GM12878 (cell line): ENCODE results near the gene KBTBD13. TPM values are rescaled to one million over a fixed set of nuclear protein-coding genes. Genes with fewer than 3 reads are reported as not detected.

Experiments
- ATAC-seq: fragments of 200-7000 bp; cut with Tn5 transposase; 3 replicates; pipeline ENCODE4 v1.9.1; 2020; ENCODE audit warnings: mild to moderate bottlenecking, moderate library complexity
- BruUV-seq: library from RNA; stranded (reverse); fragments of 400-500 nt; replicated peaks from 2 replicates; lab custom pipeline; 2021; lab: Mats Ljungman, UMichigan
- CTCF ChIA-PET: fragments of 300-600 bp; sonication (Branson Sonifier 250); formaldehyde crosslinking; extraction: SDS; loops from one replicate; lab custom pipeline; 2021; ENCODE audit warnings: inconsistent platforms; lab: Yijun Ruan, JAX
- POLR2A ChIA-PET: fragments of 350-600 bp; formaldehyde crosslinking; extraction: SDS; loops from one replicate; lab custom pipeline; 2021; ENCODE audit warnings: inconsistent platforms; lab: Charles Lee
- RAD21 ChIA-PET: fragments of 300-600 bp; sonication (Branson Sonifier 250); formaldehyde crosslinking; loops from one replicate; lab custom pipeline; 2023; ENCODE audit warnings: antibody characterized with exemption; ENCODE audit not compliant: unreplicated experiment; lab: Charles Lee
- SMC1A ChIA-PET: fragments of 300-600 bp; sonication (Branson Sonifier 250); formaldehyde crosslinking; loops from one replicate; lab custom pipeline; 2023; ENCODE audit not compliant: unreplicated experiment, uncharacterized antibody; lab: Charles Lee
- DNase-seq: peaks from one replicate; pipeline ENCODE4 v3.0.0-alpha.2; 2011; ENCODE audit warnings: low read depth, low spot score
- FAIRE-seq: peaks from 3 replicates; lab custom pipeline; 2011; peaks lifted over from hg19 to GRCh38; lab: Jason Lieb, UNC
- H2AFZ ChIP-seq: 2 replicates; pipeline ENCODE4 v1.6.0; 2011; ENCODE audit warnings: low read depth, low read length, control low read depth; ENCODE audit not compliant: control insufficient read depth
- H3K27ac ChIP-seq: 2 replicates; pipeline ENCODE4 v1.5.1; 2011; ENCODE audit warnings: control low read depth; ENCODE audit not compliant: control insufficient read depth, insufficient read depth
- H3K27me3 ChIP-seq, 2 experiments: replicated peaks in 1 of 2; 2 replicates each; pipeline versions ENCODE4 v1.6.0 to v1.6.1; 2011; ENCODE audit warnings: low read length in 1 of 2; ENCODE audit not compliant: control insufficient read depth in 2 of 2, insufficient read depth in 2 of 2
- H3K36me3 ChIP-seq, 2 experiments: 2 replicates each; pipeline ENCODE4 v1.5.1; 2011; ENCODE audit warnings: low read length in 1 of 2; ENCODE audit not compliant: control insufficient read depth in 2 of 2, insufficient read depth in 2 of 2
- H3K4me1 ChIP-seq: 2 replicates; pipeline ENCODE4 v1.6.1; 2011; ENCODE audit warnings: mild to moderate bottlenecking, low read length, moderate library complexity, mixed read lengths; ENCODE audit not compliant: control insufficient read depth, insufficient read depth
- H3K4me2 ChIP-seq: 2 replicates; pipeline ENCODE4 v1.6.0; 2011; ENCODE audit warnings: control low read depth; ENCODE audit not compliant: control insufficient read depth, insufficient read depth
- H3K4me3 ChIP-seq: fragments of 200-600 bp; sonication (generic); 2 replicates; pipeline ENCODE4 v1.5.1; 2016
- H3K79me2 ChIP-seq: 2 replicates; pipeline ENCODE4 v1.6.0; 2011; ENCODE audit warnings: low read length; ENCODE audit not compliant: control insufficient read depth, insufficient read depth
- H3K9ac ChIP-seq: 2 replicates; pipeline ENCODE4 v1.8.0; 2011; ENCODE audit warnings: low read length, control low read depth, mixed read lengths; ENCODE audit not compliant: control insufficient read depth, insufficient read depth
- H3K9me3 ChIP-seq: replicated peaks from 3 replicates; pipeline ENCODE4 v1.5.1; 2011; ENCODE audit warnings: mild to moderate bottlenecking, low read length; ENCODE audit not compliant: control insufficient read depth, insufficient read depth
- H4K20me1 ChIP-seq: 2 replicates; pipeline ENCODE4 v1.6.0; 2011; ENCODE audit not compliant: control insufficient read depth, insufficient read depth
- BMI1 ChIP-seq: fragments of 450-650 bp; IDR thresholded peaks from 2 replicates; pipeline ENCODE4 v1.6.1; 2016; ENCODE audit warnings: mild to moderate bottlenecking, moderate library complexity, borderline replicate concordance
- KLF5 ChIP-seq: fragments of 450-650 bp; IDR thresholded peaks from 2 replicates; pipeline ENCODE4 v1.6.1; 2014; ENCODE audit warnings: mild to moderate bottlenecking; ENCODE audit not compliant: partially characterized antibody
- NFXL1 ChIP-seq: fragments of 450-650 bp; IDR thresholded peaks from 2 replicates; pipeline ENCODE4 v1.6.1; 2017; ENCODE audit warnings: antibody characterized with exemption, mild to moderate bottlenecking, borderline replicate concordance
- SIN3A ChIP-seq: IDR thresholded peaks from 2 replicates; pipeline ENCODE4 v1.6.1; 2012; ENCODE audit warnings: low read depth, low read length, improper control_type of control experiment
- STAT1 ChIP-seq: fragments of 450-650 bp; conservative IDR thresholded peaks from 2 replicates; pipeline ENCODE4 v1.6.1; 2014; ENCODE audit warnings: antibody characterized with exemption, mild to moderate bottlenecking
- TARDBP ChIP-seq: IDR thresholded peaks from 2 replicates; pipeline ENCODE4 v1.6.1; 2016; ENCODE audit warnings: borderline replicate concordance
- whole genome bisulfite sequencing: methylation state at CpG from one replicate; pipeline ENCODE4 v1.1.6; 2016; ENCODE audit warnings: low lambda C conversion rate; ENCODE audit not compliant: insufficient replicate concordance, insufficient coverage; ENCODE audit errors: missing lambda C conversion rate; 5-methylcytosine and 5-hydroxymethylcytosine counted together
- in situ Hi-C: fragments of 300-500 bp; cut with MboI; formaldehyde crosslinking; loops from 9 replicates; pipeline ENCODE4 v1.14.3; 2018; ENCODE audit warnings: mixed read lengths
- intact Hi-C: fragments of 100-400 bp; cut with micrococcal nuclease; formaldehyde crosslinking; loops from one replicate; pipeline ENCODE4 v1.14.2; 2022; ENCODE audit not compliant: unreplicated experiment
- polyA plus RNA-seq, 11 experiments: library from polyadenylated mRNA; depleted of rRNA in 4 of 11; unstranded in 6 of 11; stranded (reverse) in 5 of 11; fragments of >200 nt; fragmentation: Nextera tagmentation in 4 of 11; fragmentation: Illumina TruSeq in 1 of 11; extraction: Ambion mirVana in 4 of 11; extraction: Trizol in 1 of 11; gene quantifications; 1 replicate in 1 of 11; 2 replicates in 10 of 11; pipeline versions ENCODE4 v1.2.1 to v1.2.3, GENCODE V29; 2011 to 2016; ENCODE audit warnings: inconsistent platforms in 2 of 11, missing spikeins in 2 of 11, low read depth in 1 of 11
- total RNA-seq, 4 experiments: library from RNA; depleted of rRNA in 3 of 4; stranded (reverse); fragments of >200 nt in 3 of 4; fragmentation: Illumina TruSeq in 1 of 4; extraction: Trizol in 1 of 4; gene quantifications; 2 replicates each; pipeline versions ENCODE4 v1.2.1 to v1.2.3, GENCODE V29; 2013 to 2021
- TF ChIP-seq, protein P1 (sequence below): fragments of 150-350 bp; IDR thresholded peaks from 2 replicates; pipeline ENCODE4 v1.6.1; 2016; ENCODE audit warnings: low read depth, low read length

KBTBD13 gene
- total and polyA plus RNA-seq, 10 of the 15 experiments (the other 5 are each of a cell fraction or from before 2014, with no cell fraction given): 0.06 TPM; not detected in 9

DNA sequence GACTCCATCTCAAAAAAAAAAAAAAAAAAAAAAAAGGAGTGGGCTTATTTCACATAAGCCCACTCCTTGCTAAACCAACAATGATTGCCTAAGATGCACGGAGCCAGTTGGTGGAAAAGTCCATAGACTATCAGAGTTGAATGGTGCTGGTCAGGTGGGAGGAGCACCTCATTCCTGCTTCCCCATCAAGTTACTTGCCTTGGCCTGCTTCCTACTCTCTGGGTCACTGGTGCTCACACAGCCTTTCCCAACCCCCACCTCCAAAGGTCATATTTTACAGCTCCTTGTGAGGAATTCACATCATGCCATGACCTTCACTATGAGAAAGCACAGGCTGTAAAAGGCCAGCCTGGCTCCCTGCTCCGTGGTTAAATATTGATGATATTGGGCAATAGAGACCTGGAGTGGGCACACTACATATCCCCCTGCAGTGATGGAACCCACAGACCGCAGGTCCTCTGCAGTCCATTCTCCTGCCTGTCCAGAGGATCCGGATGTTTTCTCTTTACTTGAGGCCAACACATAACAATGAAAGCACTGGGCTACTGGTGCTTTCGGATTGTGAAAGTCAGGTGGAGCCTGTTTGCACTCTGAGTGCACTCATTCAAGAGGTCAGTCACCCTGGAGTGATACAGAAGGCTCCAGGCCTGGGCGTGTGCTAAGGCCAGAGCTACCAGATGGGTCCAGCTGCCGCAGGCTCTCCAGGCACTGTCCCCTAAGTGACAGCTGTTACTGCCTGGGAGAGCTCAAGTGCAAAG is 31.6 kb upstream of the KBTBD13 start, which contains the start of gene SLC51B:
SLC51B (plus strand) TSS at position 664 of the 758 bp plus-strand sequence. CDS start 4,618 bp downstream, outside the sequence.
- no peak for TF ChIP-seq KLF5
- no peak for TF ChIP-seq TARDBP
- no peak for TF ChIP-seq STAT1
- TF ChIP-seq, protein P1, sequence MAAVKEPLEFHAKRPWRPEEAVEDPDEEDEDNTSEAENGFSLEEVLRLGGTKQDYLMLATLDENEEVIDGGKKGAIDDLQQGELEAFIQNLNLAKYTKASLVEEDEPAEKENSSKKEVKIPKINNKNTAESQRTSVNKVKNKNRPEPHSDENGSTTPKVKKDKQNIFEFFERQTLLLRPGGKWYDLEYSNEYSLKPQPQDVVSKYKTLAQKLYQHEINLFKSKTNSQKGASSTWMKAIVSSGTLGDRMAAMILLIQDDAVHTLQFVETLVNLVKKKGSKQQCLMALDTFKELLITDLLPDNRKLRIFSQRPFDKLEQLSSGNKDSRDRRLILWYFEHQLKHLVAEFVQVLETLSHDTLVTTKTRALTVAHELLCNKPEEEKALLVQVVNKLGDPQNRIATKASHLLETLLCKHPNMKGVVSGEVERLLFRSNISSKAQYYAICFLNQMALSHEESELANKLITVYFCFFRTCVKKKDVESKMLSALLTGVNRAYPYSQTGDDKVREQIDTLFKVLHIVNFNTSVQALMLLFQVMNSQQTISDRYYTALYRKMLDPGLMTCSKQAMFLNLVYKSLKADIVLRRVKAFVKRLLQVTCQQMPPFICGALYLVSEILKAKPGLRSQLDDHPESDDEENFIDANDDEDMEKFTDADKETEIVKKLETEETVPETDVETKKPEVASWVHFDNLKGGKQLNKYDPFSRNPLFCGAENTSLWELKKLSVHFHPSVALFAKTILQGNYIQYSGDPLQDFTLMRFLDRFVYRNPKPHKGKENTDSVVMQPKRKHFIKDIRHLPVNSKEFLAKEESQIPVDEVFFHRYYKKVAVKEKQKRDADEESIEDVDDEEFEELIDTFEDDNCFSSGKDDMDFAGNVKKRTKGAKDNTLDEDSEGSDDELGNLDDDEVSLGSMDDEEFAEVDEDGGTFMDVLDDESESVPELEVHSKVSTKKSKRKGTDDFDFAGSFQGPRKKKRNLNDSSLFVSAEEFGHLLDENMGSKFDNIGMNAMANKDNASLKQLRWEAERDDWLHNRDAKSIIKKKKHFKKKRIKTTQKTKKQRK: no peak
- no peak for TF ChIP-seq SIN3A
- no peak for TF ChIP-seq NFXL1
- TF ChIP-seq BMI1: no peak

More for the DNA sequence above, 31.6 kb upstream of the KBTBD13 start, which contains the start of gene SLC51B:
- POLR2A ChIA-PET: interaction anchor here (0.7 to 2.5 kb wide), 2 partner anchors 11 to 255 kb away, joined by 3 to 6 read pairs; no protein-coding TSS in a partner anchor
- Histone ChIP-seq H3K27me3 (no peaks in the 10 kb centered on the region), H3K79me2 (no peaks in the 10 kb centered on the region), H3K4me1 (peaks cover 5% of the 10 kb centered on the region), H3K9me3 (no peaks in the 10 kb centered on the region), H4K20me1 (no peaks in the 10 kb centered on the region), H3K36me3 (no peaks in the 10 kb centered on the region), H3K4me2 (no peak within 1 kb of the TSS), H3K27ac (no peak within 1 kb of the TSS), H3K9ac (no peak within 1 kb of the TSS), H3K4me3 (no peak within 1 kb of the TSS), H2AFZ (no peak within 1 kb of the TSS)
- in situ Hi-C loops: loop anchor here (5.0 kb wide), 1 partner anchor 252 kb away; the partner anchor contains the start of gene RNU5A-1
- SMC1A ChIA-PET: interaction anchor here (4.9 kb wide), 1 partner anchor 11 kb away, joined by 28 read pairs; no protein-coding TSS in a partner anchor
- intact Hi-C loops: no loop called here
- no peak for ATAC-seq
- RAD21 ChIA-PET: interaction anchor here (0.7 to 3.3 kb wide), 2 partner anchors 11 to 90 kb away, joined by 4 to 20 read pairs; no protein-coding TSS in a partner anchor
- DNase-seq: no peak
- no peak for FAIRE-seq
- CTCF ChIA-PET: interaction anchor here (0.9 to 3.5 kb wide), 2 partner anchors 9 to 11 kb away, joined by 3 to 22 read pairs; no protein-coding TSS in a partner anchor
- BruUV-seq: no TSS peak
- WGBS: 66% methylated on average over 7 of the region's 7 CpGs
